HG03575 (cell line): ENCODE data around the gene PGAM2.
"Not testable (repeated sequence)": the region's sequence is repeated elsewhere in the genome, so short reads cannot be mapped to it uniquely, and the experiment has no call there.

Experiments
- ATAC-seq: cut with Tn5 transposase; IDR thresholded peaks from one replicate; pipeline ENCODE4 v1.9.1; 2021; ENCODE audit not compliant: unreplicated experiment, insufficient number of reproducible peaks, low FRiP score; ENCODE audit errors: extremely low read depth

The PGAM2 gene

DNA sequence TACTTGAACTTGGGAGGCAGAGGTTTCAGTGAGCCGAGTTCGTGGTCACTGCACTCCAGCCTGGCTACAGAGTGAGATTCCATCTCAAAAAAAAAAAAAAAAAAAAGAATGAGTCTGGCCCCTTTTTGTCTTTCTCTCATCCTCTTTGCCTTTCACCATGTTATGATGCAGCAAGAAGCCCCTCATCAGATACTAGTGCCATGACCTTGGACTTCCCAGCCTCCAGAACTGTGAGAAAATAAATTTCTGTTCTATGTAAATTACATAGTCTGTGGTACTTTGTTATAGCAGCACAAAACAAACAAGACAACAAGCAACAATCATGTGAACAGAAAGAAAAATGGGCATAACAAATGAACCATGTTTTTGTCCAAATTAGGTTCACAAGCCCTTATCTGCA lies 23.1 kb downstream of the PGAM2 start:
- ATAC-seq = no peak

DNA sequence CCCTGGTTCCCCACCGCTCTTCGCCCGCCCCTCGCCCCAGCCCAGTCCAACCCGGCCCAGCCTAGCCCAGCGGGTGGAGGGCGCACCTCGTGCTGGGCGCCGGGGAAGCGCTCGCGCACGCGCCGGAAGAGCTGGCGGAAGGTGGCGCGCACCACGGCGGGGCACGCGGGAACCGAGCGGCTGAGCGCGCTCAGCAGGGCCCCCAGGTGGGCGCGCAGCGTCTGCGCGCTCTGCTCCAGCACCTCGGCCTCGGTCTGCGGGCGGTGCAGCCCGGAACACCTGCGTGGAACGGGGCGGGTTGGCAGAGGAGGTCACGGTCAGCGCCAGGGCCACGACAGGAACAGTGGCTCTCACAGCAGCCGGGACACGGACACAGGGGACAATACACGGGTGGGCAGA lies 24.9 kb downstream of the PGAM2 start:
- not testable (repeated sequence) for ATAC-seq

DNA sequence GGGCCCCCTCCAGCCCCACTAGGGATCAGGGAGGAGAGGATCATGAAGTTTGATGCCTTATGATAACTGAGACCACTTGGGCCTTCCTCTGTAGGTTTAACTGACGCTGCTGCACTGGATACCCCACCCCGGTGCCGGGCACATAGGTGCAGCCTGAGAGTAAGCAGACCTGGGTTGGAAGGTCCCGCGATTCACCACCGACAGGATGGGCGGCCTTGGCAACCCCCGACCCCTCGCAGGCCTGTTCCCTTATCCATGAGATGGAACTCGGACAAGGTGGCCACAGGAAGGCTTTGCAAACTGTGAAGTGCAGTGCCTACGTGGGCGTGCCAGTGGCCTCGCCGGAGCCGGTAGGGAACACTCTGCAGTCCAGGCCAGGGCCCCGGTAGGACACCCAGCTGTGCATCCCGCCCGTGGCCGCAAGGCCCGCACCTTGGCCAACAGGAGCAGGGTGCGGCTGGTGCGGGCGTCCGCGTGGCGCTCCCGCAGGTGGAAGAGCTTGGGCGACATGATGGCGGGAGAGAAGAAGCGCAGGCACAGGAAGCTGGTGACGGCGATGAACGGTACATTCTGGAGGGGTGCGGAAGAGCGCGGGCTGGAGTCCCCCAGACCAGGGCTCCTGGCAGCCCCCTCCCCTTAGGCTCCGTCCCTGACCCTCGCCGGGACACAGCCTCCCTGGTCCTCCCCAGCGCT lies 25.4 kb downstream of the PGAM2 start:
- not testable (repeated sequence) for ATAC-seq

GRCh38 chr7:44038961-44039558 lies 26.3 kb downstream of the PGAM2 start:
- ATAC-seq = not testable (repeated sequence)

GRCh38 chr7:44038553-44038952 lies 26.8 kb downstream of the PGAM2 start:
- not testable (repeated sequence) for ATAC-seq

- ATAC-seq = not testable (repeated sequence)
Observed at GRCh38 chr7:44037951-44038350, 27.4 kb downstream of the PGAM2 start.

DNA sequence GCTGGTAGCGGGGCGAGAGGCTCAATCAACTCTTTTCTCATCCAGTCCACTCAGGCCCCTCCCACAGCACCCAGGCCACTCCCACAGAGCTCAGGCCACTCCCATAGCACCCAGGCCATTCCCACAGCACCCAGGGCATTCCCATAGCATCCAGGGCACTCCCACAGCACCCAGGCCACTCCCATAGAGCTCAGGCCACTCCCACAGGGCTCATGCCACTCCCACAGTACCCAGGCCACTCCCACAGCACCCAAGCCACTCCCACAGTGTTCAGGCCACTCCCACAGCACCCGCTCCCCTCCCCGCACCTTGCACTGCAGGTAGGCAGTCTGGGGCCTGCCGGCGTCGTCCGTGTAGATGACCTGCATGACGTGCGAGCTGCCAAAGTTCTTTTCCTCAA lies 29.0 kb downstream of the PGAM2 start:
- ATAC-seq = not testable (repeated sequence)

DNA sequence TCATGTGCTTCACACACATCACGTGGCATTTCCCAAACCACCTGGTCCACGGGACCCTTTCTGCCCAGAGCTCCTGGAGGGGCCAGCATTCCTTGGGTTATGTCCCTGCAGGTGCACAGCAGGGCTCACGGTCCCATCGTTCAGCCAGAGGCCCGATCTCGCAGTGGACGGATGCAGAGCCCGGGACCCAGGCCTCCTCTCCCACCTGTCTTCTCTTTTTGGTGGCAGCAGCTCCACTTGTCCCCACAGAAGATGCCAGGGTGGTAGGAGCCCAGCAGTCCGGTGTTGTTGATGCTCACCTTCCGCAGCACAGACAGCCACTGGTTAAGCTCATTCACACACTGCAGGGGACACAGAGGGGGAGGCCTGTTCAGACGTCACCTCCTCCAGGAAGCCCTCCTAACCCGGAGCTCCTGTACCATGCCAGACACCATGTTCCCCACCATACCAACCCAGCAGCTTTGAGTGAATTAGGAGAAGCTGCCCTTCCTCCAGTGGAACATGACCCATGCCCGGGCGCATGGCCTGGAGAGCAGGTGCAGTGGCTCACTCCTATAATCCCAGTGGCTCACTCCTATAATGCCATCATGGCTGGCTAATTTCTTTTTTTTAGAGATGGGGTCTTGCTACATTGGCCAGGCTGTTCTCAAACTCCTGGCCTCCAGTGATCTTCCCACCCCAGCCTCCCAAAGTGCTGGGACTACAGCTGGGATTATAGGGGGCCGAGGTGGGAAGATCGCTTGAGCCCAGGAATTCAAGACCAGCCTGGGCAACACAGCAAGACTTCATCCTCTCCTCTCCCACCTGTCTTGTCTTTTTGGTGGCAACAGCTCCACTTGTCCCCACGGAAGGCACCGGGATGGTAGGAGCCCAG lies 31.2 kb downstream of the PGAM2 start:
- ATAC-seq = not testable (repeated sequence)

DNA sequence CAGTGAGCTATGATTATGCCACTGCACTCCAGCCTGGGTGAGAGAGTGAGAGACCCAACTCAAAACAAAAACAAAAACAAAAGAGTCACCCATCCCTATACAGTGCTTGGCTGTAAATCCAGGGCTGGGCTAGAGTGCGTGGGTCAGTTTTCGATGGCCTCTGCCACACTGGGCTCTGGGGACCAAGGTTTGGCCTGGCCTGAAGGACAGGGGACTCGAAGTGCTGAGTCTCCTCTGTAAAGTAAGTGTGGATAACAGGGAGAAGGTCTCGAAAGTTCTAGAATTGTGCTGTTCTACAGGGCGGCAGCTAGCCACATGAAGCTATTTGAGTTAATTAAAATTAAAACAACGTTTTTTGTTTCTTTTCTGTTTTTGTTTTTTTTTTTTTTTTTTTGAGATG lies 33.3 kb downstream of the PGAM2 start:
- ATAC-seq = not testable (repeated sequence)

GRCh38 chr7:44031319-44031718 lies 34.0 kb downstream of the PGAM2 start:
- ATAC-seq = not testable (repeated sequence)

GRCh38 chr7:44030029-44030428 lies 35.3 kb downstream of the PGAM2 start:
- ATAC-seq = not testable (repeated sequence)

DNA sequence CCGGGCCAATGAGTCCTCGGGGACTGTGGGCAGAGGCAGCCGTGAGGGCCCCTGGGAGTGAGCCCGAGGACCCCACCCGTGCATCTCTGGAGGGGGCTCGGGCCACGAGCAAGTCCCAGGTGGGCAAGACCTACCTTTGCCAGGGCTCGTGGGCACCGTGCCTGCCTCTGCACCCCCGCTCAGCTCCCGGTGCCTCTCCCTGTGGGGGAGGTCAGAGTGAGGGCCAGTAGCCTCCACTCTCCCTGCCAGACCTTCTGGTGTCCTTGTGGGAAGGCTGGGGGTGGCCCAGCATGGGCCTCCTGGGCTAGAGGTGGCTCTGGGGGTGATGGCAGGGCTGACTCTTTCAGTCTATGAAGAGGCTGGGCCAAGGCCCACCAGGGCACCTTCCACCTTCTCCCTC lies 35.9 kb downstream of the PGAM2 start:
- not testable (repeated sequence) for ATAC-seq

DNA sequence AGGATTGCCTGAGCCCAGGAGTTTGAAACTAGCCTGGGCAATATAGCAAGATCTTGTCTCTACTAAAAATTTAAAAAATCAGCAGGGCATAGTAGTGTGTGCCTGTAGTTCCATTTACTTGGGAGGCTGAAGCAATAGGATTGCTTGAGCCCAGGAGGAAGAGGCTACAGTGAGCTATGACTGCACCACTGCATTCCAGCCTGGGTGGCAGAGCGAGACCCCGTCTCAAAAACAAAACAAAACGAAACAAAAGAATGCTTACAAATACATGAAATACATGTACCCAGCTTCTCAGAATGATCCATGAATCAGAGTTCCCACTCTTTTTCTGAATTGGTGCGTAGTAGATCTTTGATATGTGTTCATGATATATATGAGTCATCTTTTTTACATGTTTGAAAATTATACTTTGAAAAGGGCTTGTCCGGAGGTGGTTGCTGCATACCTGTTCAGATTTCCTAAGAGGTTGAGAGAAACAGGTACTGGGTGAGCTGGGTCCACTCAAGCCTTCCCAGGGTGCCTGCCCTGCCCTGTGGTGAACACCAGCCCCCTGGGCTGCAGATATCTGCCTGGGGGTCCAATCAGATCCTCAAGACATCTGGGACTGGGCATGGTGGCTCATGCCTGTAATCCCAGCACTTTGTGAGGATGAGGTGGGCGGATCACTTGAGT lies 42.4 kb downstream of the PGAM2 start:
- not testable (repeated sequence) for ATAC-seq

DNA sequence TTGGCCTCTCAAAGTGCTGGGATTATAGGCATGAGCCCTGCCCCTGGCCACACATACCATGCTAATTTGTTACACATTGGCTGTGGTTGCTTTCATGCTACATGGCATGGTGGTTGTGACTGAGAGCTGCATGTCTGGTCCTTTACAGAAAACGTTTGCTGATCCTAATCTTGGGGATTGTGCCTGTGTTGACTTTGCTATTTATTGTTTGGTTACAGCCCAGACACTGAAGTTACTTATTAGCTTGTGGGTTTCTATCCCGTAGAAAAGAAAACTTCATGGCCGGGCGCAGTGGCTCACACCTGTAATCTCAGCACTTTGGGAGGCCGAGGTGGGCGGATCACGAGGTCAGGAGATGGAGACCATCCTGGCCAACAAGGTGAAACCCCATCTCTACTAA lies 43.3 kb downstream of the PGAM2 start:
- ATAC-seq = not testable (repeated sequence)

- not testable (repeated sequence) for ATAC-seq
Observed at GRCh38 chr7:44019825-44020224, 45.5 kb downstream of the PGAM2 start.

GRCh38 chr7:44018857-44019807 lies 46.2 kb downstream of the PGAM2 start:
- ATAC-seq = peak; percentile 81

- not testable (repeated sequence) for ATAC-seq
Observed at GRCh38 chr7:44015090-44015489, 50.3 kb downstream of the PGAM2 start.
